GM21619 (cell line): ENCODE measurements around the gene SPATA6.
"Not testable (repeated sequence)": the region's sequence is repeated elsewhere in the genome, so short reads cannot be mapped to it uniquely, and the experiment has no call there.

Experiments used
- ATAC-seq: cut with Tn5 transposase; IDR thresholded peaks from one replicate; pipeline ENCODE4 v1.9.1; 2021; ENCODE audit not compliant: unreplicated experiment

The SPATA6 gene

DNA sequence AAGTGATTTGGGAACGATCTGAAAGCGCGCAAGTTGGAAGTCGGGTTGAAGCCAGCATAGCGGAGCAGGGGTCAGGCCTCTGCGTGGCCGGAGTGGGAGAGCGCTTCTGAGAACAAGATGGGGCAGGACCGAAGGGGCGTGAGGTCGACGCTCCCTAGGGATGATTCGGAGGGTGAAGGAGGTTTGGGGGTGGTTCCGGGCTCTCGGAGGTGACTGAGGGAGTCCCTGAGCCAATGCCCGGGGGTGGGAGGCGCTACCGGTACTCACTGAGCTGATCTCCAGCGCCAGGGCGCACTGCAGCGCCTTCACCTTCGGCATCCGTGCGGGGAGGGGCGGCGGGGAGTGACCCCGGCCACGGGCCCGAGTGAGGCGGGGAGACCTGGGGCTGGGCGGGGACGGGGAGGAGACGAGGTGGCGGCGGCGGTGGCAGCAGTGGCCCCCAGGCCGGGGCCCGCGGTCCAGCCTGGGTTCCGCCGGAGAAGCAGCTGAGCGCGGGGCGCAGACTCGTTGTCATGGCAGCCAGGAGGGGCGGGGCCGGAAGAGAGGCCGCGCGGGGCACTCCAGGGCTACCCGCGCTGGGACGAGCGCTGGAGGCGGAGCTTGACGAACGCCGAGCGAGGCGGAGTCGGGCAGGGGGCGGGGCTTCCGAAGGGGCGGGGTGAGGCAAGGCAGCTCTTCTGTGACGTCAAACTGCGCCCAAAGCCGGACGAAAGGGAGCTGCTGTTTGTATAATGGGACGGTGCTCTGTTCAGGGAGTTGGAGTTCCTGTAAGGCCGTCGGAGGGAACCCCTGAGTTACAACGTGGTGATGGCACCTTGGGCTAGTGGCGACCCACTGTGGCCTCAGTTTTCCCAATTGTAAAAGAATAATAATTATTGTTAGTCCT lies at the start of gene SPATA6:
Gene SPATA6 (minus strand): TSS at position 514 of the 886 bp plus-strand sequence. CDS start 196 bp downstream, at position 318.
- peak; percentile 99 for ATAC-seq

DNA sequence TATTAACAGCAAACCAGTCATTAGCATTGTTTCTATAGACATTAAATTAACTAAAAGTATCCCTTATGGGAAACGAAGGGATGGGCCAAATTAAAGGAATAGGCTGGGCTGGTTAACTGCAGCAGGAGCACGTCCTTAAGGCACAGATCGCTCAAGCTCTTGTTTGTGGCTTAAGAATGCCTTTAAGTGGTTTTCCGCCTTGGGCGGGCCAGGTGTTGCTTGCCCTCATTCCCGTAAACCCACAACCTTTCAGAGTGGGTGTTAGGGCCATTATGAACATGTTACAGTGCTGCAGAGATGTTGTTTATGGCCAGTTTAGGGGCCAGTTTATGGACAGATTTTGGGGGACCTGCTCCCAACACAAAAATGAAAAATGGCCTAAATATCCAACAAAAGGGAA lies 47.9 kb upstream of the SPATA6 start:
- ATAC-seq = not testable (repeated sequence)

DNA sequence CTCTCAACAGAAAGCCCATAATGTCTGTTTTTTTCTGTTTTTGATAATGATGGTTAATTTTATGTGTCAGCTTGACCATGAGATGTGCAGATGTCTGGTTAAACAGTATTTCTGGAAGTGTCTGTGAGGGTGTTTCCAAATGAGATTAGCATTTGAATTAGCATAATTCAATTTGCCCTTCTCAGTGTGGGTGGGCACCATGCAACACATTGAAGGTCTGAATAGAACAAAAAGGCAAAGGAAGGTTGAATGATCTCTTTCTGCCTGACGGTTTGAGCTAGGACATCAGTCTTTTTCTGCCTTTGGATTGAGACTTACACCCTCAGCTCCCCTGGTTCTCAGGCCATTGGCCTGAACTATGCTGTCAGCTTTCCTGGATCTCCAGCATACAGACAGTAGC lies 34.9 kb upstream of the SPATA6 start:
- ATAC-seq = no peak

DNA sequence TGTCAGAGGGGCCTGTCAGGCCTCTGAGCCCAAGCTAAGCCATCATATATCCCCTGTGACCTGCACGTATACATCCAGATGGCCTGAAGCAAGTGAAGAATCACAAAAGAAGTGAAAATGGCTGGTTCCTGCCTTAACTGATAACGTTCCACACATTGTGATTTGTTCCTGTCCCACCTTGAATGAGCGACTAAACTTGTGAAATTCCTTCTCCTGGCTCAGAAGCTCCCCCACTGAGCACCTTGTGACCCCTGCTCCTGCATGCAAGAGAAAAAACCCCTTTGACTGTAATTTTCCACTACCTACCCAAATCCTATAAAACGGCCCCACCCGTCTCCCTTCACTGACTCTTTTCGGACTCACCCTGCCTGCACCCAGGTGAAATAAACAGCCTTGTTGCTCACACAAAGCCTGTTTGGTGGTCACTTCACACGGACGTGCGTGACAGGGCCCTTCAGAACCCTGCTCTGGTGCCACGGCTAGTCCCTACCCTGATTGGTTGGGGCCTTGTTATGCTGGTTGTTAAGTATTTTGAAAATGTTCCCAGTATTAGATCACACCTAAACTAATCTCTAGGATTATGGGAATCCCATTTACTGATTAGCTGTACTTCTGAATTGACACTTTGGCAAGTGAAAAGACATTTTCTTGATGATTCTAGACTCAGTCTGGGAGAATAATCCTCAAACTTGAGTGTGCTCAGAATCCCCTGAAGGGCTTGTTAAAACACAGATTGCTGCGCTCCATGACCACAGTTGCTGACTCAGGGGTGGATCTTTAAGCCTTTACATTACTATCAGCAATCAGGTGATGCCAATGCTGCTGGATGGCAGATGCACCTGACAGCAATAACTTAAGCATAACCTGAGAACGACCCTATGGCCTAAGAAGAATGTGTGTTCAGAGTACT lies 28.8 kb upstream of the SPATA6 start:
- ATAC-seq = no peak

DNA sequence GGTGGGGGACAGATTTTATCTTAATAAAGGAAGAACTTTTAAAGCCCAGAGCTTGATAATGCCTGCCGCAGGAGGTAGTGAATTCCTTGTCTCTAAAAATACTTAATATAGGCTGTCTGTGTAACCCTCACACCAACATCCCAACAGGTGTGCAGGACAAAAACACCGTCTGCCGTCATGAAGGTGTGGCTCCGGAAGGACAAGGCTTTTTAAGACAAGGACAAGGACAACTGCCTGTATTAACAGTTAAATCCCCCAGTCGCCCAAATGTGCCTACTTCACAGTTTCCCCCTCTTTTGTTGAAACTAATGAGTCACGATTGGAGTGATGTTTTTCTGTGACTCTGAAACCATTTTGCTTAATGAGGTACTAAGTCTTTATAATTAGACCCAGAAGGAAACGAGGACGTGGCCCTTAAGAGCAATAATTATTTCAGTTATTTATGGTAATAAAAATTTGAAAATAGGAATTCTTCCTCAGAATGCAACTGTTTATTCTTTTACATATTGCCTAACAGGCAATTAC lies 27.3 kb upstream of the SPATA6 start:
- no peak for ATAC-seq

DNA sequence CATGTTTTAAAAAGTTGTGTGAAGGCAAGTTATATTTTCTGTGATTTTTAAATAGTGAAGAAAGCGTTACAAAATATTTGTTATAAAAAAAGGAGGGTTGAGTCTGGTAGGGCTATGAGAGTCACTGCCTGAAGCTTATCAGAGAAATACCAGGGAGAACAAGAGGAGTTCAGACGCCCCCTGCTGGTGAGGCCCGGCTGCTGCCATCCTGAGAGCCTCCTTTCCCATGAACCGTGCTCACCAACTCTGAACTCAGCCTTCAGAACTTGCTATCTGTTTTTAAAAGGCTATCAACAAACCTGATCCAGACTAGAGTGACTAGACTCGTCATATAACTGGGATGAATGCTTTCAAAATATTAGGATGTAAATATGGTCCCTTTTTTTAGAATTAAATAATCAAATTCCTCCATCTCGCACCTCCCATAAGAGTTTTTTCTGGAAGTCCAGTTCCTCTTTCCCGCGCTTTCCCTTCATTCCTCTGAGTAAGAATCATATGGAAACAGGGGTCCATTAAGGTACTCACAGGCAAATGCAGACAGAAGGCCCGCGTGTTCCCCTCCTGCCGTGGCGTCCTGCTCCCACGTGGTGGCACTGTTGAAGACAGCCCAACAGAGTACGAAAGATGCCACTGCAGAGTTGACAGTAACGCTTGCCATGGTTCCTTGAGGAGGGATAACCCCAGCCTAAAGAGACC lies 26.2 kb upstream of the SPATA6 start:
- peak; percentile 87 for ATAC-seq

DNA sequence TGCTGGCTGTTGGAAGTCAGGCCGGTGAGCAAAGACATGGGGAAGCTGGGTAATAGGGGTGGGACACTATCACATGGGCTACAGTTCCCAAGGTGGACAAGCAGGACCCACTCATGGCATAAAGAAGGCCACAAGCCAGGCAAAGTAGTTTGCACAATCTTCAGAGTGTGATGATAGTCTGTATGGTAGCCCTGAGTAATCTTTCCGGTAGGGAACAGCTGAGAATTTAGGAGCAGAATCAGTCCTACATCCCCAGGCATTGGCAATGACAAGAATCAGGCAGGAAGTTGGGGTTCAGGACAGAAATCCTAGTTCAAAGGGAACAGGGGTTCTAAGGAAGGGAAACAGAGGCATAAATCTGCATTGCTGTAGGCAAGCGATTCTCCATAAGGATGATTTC lies 23.9 kb upstream of the SPATA6 start:
- ATAC-seq = no peak

DNA sequence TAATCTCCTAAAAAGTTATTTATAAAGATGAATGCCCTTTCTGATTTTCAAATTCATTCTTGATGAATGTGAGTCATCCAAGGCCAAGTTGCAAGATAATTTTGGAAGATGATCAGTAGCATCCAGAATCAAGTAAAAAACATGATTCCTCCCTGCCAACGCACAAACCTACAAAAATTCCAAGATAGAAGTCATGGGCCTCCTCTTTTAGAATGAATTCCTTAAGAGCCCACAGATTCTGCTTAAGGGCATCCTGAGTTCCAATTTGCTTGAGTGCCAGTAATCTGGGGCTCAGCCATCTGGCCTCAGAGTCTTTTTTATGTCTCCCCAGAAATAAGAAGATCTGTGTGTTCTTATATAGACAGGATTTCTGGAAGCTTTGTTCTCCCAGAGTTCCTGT lies 23.2 kb upstream of the SPATA6 start:
- ATAC-seq = no peak

DNA sequence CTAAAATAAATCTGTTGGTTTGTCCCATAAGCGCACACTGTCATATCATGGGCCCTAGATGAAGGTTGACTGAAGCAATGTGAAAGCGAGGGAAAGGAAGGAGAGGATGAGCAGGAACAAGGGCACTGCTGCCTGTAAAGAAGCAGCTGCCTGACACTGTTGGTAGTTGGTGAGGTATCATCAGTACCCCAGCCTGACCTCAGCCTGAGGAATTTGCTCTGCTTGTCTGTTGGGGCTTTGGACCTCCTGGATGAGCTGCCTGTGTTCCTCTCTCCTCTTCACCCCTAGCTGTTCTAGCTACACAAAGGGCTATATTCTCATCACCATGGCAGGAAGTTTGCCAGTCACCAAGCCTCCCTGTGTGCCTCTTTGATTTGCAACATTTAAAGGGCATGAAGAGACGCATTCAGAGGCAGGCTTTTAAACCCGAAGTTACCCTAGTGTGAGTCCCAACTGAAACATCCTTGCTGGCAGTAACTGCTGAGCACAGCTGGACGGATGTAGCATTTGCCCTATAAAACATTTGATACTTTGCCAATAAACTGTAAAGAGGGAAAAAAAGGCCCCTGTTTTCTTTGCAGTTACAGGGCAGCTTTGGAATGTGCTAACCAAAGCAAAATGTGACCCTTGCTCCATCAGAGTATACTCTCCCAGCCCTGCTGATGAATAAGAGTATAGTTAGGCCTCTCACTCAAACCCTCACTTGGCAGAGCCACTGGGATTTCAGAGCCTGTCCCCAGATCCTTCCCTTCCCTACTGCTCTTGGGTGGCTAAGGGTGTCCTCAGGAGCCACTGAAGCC lies 22.2 kb upstream of the SPATA6 start:
- no peak for ATAC-seq

DNA sequence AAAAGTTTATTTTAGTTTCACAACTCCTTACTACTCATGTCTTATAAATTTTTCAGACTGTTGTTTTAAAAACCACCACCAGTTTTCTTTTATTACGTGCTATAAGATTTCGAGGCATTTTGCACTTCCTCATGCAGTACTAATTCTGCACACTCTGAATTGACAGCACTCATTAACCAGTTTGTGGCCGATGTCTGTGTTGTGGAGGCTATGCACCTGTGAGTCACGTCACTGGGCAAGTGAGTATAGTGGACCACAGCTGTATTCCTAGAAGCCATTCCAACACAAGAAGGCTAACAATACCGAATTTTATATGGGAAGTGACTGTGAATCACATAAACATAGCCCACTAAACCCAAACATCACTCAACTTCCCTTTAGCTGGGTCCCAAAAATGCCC lies 21.0 kb upstream of the SPATA6 start:
- no peak for ATAC-seq

DNA sequence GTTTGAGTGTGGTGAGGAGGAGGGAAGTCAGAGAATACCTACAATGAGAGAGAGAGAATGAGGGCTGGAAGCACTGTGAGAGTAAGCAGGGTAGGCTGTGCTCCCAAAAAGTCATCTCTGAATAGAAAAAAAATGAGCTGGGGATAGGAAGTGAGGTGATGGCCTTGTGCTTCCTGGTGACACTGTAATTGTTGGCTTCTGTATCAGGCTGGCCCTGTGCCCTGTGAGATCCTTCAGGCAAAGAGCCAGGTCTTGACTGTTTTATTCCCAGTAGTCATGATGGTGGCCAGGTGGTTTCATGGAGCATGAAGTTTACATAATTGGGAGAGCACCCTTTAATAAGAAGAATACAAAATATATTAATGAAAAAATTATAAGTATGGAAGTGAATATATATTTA lies 20.4 kb upstream of the SPATA6 start:
- ATAC-seq = no peak

DNA sequence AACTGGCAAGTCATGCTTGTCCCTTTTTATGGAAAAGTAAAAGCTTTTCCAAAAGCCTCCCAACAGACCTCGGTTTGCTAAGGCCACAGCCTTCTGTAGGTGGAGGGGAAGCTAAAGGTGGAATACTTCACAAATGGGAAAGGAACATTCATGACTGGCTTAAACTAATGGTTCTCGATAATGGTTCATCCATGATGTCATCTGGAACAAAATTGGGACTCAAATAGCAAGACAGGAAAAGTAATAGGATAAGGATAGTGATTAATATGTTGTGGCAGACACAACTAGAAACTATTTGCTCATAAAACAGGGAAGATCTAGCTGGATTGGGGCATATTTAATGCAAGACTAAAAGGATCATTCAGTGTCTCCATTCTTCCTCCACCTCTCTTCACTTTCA lies 16.7 kb upstream of the SPATA6 start:
- no peak for ATAC-seq

DNA sequence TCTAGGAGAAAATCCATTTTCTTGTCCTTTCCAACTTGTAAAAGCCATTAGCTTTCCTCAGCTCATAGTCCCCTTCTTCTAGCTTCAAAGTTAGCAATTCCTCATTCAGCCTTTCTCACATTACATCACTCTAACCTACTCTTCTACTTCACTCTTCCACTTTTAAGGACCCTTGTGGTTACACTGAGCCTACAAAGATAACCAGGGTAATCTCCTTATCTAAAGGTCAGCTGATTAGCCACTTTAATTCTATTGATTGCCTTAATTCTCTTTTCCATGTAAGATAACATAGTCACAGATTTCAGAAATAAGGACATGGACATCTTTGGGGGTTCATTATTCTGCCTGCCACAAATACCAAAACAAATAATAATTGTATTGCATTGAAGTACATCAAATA lies 8.5 kb upstream of the SPATA6 start:
- no peak for ATAC-seq

DNA sequence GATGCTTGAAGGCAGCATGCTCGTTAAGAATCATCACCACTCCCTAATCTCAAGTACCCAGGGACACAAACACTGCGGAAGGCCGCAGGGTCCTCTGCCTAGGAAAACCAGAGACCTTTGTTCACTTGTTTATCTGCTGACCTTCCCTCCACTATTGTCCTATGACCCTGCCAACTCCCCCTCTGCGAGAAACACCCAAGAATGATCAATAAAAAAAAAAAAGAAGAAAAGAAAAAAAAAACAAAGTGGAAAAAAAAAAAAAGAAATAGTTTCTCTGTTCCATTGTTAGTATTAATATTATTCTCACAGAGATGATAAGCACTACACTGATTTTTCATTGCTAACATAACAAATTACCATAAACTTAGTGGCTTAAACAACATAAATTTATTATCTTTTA lies 8.0 kb upstream of the SPATA6 start:
- ATAC-seq = not testable (repeated sequence)

DNA sequence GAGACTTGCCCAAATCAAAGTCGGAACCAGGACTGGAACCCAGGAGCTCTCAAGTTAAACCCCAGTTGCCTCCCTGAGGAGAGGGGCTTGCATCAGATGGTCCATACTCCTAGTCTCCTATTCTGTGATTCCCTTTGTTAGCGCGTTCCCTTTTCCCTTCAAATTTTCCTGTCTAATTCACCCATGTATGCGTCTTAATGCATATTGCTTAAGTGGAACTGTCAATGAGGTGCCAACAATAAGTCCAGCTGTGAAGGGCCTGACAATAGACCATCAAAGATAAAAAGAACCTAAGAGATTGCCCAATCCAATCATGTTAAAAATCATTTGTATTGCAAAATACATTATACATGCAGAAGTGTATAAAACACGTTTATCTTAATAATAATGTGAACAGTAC lies 634 bp upstream of the SPATA6 start:
- ATAC-seq = no peak

DNA sequence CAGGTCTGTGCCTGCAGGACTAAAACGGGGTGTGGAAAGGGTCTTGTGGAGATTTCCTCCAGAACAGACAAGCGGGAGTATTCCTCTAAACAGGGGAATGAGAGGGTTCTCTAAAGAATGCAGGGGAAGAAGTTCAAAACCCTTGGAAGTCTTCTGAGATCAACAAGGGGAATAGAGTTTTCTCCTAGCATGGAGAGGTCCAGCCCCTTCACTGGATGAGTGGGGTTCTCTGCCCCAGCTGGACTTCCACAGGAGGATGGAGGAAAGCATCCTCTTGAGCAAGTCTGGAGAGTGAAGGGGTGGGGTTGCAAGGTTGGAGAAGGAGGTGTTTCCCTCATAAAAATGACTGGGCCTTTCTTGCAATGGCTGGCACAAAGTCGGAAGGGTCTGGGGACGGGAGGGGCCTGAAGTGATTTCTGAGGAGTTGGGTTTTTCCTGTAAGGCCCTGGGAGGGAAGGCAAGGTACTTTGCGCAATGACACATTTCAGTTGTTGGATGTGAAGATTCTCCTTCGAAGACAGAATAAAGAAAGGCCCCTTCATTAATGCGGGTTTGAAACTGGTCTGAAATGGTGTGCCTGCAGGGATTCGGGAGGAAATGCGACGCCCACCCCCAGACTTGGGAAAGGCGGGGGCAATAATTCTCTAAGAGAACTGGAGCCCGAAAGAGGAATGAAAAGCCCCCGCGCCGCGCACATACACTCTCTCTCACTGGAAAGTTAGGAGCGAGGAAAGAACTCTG lies 884 bp downstream of the SPATA6 start:
- no peak for ATAC-seq

DNA sequence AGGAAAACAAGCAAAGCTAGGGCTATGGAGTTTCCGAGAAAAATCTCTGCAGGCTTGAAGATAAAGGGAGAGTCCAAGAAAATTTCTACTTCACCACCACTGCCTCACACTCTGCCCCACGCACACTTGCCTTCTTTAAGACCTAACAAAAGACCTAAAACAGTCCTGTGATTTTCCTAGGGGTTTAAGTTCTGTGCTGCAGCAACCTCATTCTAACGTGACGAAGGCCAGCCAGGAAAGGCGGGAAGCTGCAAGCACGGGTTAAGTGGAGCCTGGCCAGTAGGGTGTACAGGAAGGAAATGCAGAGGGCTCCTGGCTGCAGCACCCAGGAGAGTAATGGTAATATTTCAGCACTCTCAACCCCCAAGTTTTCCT lies 1.5 kb downstream of the SPATA6 start:
- no peak for ATAC-seq

DNA sequence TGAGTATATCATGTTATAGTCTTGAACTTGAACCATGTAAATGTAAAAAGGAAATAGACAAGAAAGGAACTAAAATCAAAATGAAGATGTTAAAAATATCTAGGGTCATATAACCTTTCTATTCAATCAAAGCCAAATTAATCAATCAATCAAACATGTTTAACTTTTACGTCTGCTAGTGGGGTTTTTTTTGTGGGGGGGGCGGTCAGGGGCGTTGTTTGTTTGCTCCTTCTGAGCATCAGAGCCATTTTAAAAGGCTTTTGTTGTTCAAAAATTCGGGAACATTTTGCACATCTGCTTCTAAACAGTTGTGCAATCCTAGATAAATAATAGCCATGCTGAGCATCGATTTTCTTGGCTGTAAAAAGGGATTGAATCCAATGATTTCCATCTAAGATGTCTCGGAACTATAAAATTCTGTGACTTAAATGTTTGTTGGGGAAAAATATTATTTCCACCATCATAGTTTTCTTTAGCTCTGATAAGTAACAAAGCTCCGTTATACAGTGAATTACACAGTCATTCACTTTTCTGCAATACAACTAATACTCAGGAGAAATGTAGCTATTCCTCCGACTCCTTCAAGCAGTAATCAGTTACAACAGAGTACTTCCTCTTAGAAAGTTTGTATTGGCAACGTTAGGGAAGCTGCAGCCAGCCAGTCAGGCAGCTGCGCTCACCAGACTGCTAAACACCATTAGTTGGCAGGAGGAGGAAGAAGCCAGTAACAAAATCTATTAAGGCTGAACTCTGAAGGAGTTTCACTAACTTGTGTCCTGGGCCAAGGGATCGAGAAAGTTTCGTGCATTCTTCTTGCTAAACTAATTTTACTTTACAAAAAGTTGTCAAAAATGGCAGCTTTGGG lies 2.2 kb downstream of the SPATA6 start:
- no peak for ATAC-seq

DNA sequence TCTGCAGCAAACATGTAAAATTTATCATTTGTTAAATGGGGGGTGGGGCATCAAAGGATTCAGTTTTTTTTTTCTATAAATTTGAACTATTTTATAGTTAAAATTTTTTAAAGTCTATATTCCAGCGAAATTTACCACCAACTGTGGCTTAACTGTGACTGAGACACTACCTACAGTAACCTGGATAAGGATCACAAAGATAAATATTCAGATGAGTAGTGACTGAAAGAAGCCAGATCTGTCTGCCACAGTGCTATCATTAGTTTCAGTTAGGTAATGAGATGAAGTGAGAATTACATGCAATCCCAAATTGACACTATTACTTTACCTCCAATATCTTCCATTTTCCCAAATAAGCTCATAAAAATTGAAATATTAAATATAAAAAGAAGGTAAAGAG lies 5.4 kb downstream of the SPATA6 start:
- no peak for ATAC-seq
